Thoracic aorta (tissue), 2 donors: ENCODE measurements around the gene ABHD5. TPM values are rescaled to one million over a fixed set of nuclear protein-coding genes. Genes with fewer than 3 reads are reported as not detected.

Experiments used
- ATAC-seq: fragments of 150-250 bp; one replicate; pipeline ENCODE4 v1.8.0; 2017; ENCODE audit warnings: low read depth; ENCODE audit not compliant: insufficient number of reproducible peaks, low FRiP score
- DNase-seq: peaks from one replicate; pipeline ENCODE4 v3.0.0-alpha.2; 2020; ENCODE audit warnings: low spot score
- H3K27ac ChIP-seq, 2 donors: fragments of 200-600 bp; sonication (generic); 1 replicate in 1 of 2; 2 replicates in 1 of 2; pipeline ENCODE4 v1.5.1; 2016; ENCODE audit warnings: mild to moderate bottlenecking in 2 of 2, moderate library complexity in 2 of 2
- H3K27me3 ChIP-seq: fragments of 200-600 bp; sonication (generic); replicated peaks from 2 replicates; pipeline ENCODE4 v1.6.0; 2016; ENCODE audit warnings: mild to moderate bottlenecking; ENCODE audit not compliant: insufficient read depth
- H3K36me3 ChIP-seq: fragments of 200-600 bp; sonication (generic); one replicate; pipeline ENCODE4 v1.5.1; 2016
- H3K4me1 ChIP-seq, 2 donors: fragments of 200-600 bp; sonication (generic); 1 replicate in 1 of 2; 2 replicates in 1 of 2; pipeline versions ENCODE4 v1.5.1 to v1.6.0; 2016; ENCODE audit warnings: low read depth in 2 of 2, mild to moderate bottlenecking in 1 of 2; ENCODE audit not compliant: control insufficient read depth in 1 of 2
- H3K4me3 ChIP-seq: fragments of 200-600 bp; sonication (generic); 2 replicates; pipeline ENCODE4 v1.5.1; 2016; ENCODE audit warnings: mild to moderate bottlenecking
- H3K9me3 ChIP-seq: fragments of 200-600 bp; sonication (generic); 2 replicates; pipeline ENCODE4 v1.5.1; 2016
- total RNA-seq, 2 donors: library from RNA; depleted of rRNA; stranded (reverse); fragments of >200 nt; gene quantifications; one replicate each; pipeline versions ENCODE4 v1.1.0 to v1.2.3, GENCODE V29; 2016
- TF ChIP-seq, protein P1 (sequence below): fragments of 200-600 bp; sonication (generic); IDR thresholded peaks from one replicate; pipeline ENCODE4 v1.5.1; 2019; ENCODE audit warnings: antibody characterized with exemption

Gene ABHD5
- total RNA-seq, 2 donors from 2014 or later, result 33.3 to 37.1 TPM

DNA sequence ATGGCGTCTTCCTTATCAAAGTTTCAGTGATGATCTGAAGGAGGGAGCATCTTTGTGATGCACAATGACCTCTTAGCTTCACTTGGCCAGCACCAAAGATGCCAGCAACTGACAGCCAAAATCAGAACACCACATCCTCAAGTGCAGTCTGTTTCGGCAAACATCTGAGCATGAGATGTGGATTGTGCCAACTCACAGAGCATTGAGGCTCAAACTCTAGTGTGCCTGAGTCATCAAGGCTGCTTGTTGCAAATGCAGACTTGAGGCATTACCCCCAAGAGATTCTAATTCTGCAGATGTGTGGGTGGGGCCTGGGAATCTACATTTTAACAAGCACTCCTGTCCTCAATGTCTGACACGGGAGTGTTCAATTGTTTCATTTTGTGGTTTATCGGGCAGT is 35.8 kb downstream of the ABHD5 start:
- no peak overlapping the region for H3K4me3 ChIP-seq
- H3K27ac ChIP-seq, result peak overlapping the region in 1 of 2 donors; percentile 21
- no peaks in the 10 kb centered on the region for H3K27me3 ChIP-seq
- peaks cover 11 to 43% of the 10 kb centered on the region in 2 donors for H3K4me1 ChIP-seq
- no peaks in the 10 kb centered on the region for H3K9me3 ChIP-seq
- ATAC-seq (peak; percentile 49), DNase-seq (no peak)
- TF ChIP-seq, protein P1, sequence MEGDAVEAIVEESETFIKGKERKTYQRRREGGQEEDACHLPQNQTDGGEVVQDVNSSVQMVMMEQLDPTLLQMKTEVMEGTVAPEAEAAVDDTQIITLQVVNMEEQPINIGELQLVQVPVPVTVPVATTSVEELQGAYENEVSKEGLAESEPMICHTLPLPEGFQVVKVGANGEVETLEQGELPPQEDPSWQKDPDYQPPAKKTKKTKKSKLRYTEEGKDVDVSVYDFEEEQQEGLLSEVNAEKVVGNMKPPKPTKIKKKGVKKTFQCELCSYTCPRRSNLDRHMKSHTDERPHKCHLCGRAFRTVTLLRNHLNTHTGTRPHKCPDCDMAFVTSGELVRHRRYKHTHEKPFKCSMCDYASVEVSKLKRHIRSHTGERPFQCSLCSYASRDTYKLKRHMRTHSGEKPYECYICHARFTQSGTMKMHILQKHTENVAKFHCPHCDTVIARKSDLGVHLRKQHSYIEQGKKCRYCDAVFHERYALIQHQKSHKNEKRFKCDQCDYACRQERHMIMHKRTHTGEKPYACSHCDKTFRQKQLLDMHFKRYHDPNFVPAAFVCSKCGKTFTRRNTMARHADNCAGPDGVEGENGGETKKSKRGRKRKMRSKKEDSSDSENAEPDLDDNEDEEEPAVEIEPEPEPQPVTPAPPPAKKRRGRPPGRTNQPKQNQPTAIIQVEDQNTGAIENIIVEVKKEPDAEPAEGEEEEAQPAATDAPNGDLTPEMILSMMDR, result no peak
- no peaks in the 10 kb centered on the region for H3K36me3 ChIP-seq

DNA sequence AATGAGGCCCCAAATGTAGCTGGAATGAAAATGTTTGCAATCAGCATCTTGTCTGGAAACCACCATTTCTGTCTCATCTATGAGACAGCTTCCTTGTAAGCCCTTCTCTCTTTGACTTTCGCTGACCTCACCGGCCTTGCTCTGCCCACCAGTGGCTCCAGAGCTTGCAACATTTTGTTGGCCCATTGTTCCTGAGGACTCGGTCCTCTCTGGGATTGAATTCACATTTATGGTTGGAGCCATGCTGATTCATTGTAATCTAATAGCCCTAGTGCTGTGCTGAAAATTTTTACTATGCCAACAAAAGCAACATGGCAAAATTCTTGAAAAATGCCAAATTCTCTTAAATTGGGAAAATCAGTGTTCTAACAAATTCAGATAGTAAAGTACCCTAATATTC is 37.2 kb downstream of the ABHD5 start:
- H3K27ac ChIP-seq, result peak overlapping the region in 1 of 2 donors; percentile 21
- H3K9me3 ChIP-seq, result no peaks in the 10 kb centered on the region
- no peaks in the 10 kb centered on the region for H3K36me3 ChIP-seq
- H3K27me3 ChIP-seq, result no peaks in the 10 kb centered on the region
- no peak for ATAC-seq
- peaks cover 3 to 29% of the 10 kb centered on the region in 2 donors for H3K4me1 ChIP-seq
- no peak overlapping the region for H3K4me3 ChIP-seq
- DNase-seq, result no peak
- TF ChIP-seq, protein P1, result no peak

DNA sequence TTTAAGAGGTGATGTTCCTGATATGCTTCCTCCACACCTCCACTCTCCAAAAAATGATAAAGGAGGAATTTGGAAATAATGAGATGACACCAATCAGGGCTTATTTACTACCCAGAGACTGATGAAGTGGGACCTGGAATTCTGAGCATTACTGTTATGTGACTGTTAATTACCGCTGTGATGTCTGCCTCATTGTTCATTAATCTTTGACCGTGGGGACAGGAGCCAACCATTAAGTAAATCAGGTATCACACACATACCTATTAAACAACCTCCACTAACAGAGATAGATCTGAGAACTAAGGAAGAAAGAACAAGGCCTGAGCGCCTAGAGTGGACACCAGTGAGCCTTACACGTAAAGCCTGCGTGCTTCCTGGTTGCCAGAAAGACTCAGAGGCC is 37.7 kb downstream of the ABHD5 start:
- H3K27me3 ChIP-seq, result no peaks in the 10 kb centered on the region
- no peak for DNase-seq
- H3K27ac ChIP-seq, result peak overlapping the region in 1 of 2 donors; percentile 31
- H3K4me1 ChIP-seq, result peaks cover 8 to 28% of the 10 kb centered on the region in 2 donors
- no peaks in the 10 kb centered on the region for H3K36me3 ChIP-seq
- TF ChIP-seq, protein P1, result no peak
- no peaks in the 10 kb centered on the region for H3K9me3 ChIP-seq
- H3K4me3 ChIP-seq, result no peak overlapping the region
- ATAC-seq, result no peak

DNA sequence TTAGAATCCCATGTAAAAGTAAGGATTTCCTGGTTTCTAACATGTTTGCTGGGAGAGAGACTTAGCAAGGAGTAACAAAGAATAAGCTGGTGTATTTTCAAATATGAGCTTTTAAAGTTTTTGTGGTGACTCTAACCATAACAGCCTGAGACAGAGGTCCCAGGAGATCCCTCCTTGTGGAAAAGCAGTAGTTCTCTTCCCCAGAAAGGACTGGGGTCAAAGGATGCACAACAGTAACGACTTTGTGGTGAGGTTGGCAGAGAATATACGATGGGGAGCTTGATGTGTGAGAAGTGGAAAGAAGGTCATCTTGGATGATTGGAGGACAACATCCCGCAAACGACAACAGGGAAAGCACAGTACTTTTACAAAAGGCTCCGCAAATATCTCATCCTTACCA is 38.2 kb downstream of the ABHD5 start:
- DNase-seq (no peak), ATAC-seq (no peak)
- no peaks in the 10 kb centered on the region for H3K9me3 ChIP-seq
- no peaks in the 10 kb centered on the region for H3K27me3 ChIP-seq
- peak overlapping the region in 1 of 2 donors; percentile 31 for H3K27ac ChIP-seq
- peaks cover 11 to 27% of the 10 kb centered on the region in 2 donors for H3K4me1 ChIP-seq
- no peak overlapping the region for H3K4me3 ChIP-seq
- no peaks in the 10 kb centered on the region for H3K36me3 ChIP-seq
- TF ChIP-seq, protein P1, result no peak

DNA sequence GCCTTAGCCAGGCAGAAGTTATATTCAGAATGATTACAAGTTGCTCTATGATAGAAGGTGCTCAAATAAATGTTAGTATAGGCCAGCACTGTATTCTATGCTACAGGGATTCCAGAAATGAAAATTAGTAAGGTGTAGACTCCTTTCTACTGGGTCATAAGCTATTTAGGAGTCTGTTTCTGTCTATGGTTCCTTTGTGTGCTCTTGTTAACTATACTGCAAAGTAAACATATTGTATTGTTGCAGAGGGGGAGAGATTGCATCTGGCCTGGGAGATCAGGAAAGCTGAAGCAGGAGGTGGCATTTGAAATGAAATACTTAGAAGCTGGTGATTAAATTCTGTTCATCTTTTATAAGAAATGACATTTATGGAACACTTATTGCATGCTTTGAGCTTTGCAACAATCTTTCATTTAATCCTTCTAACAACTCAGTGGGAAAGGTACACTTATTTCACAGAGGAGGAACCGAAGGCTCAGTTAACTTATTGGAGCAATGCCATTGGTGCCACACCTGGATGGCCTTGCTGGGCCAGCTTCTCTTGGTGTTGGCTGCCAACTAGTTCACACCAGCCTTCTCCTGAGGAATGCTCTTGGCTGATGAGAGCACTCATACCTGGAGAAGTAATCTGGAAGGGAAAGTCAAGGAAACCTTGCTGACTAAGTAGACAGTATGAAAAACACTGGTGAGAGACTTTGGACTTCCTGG is 39.1 kb downstream of the ABHD5 start:
- ATAC-seq, result no peak
- Histone ChIP-seq H3K36me3 (no peaks in the 10 kb centered on the region), H3K27me3 (no peaks in the 10 kb centered on the region), H3K27ac (no peak overlapping the region), H3K9me3 (no peaks in the 10 kb centered on the region), H3K4me1 (peaks cover 20 to 35% of the 10 kb centered on the region in 2 donors), H3K4me3 (no peak overlapping the region)
- TF ChIP-seq, protein P1, result no peak
- no peak for DNase-seq
